Smooth muscle cell (in vitro differentiated cells): ENCODE data around the gene LCLAT1. TPM values are rescaled to one million over a fixed set of nuclear protein-coding genes. Genes with fewer than 3 reads are reported as not detected.

ENCODE experiments used
- DNase-seq: peaks from one replicate; lab custom pipeline; 2025; ENCODE audit not compliant: unreplicated experiment; lab: John Stamatoyannopoulos, UW
- H2AFZ ChIP-seq: fragments of 200-600 bp; sonication (generic); 2 replicates; pipeline ENCODE4 v1.6.0; 2016; ENCODE audit warnings: antibody characterized with exemption, low read depth, mild to moderate bottlenecking
- H3F3A ChIP-seq: fragments of 200-600 bp; sonication (generic); 2 replicates; pipeline ENCODE4 v1.6.0; 2017; ENCODE audit warnings: antibody characterized with exemption, low read depth
- H3K27ac ChIP-seq: fragments of 200-600 bp; sonication (generic); 2 replicates; pipeline ENCODE4 v1.5.1; 2016; ENCODE audit warnings: low read depth, mild to moderate bottlenecking
- H3K27me3 ChIP-seq: fragments of 200-600 bp; sonication (generic); 2 replicates; pipeline ENCODE4 v1.6.1; 2016; ENCODE audit warnings: low read depth, mild to moderate bottlenecking
- H3K36me3 ChIP-seq: fragments of 200-600 bp; sonication (generic); 2 replicates; pipeline ENCODE4 v1.5.1; 2016; ENCODE audit warnings: low read depth
- H3K4me1 ChIP-seq: fragments of 200-600 bp; sonication (generic); 2 replicates; pipeline ENCODE4 v1.5.1; 2016; ENCODE audit warnings: low read depth
- H3K4me2 ChIP-seq: fragments of 200-600 bp; sonication (generic); 2 replicates; pipeline ENCODE4 v1.6.0; 2016; ENCODE audit warnings: mild to moderate bottlenecking
- H3K4me3 ChIP-seq: fragments of 200-600 bp; sonication (generic); 2 replicates; pipeline ENCODE4 v1.5.1; 2016; ENCODE audit warnings: mild to moderate bottlenecking
- H3K79me2 ChIP-seq: fragments of 200-600 bp; sonication (generic); 2 replicates; pipeline ENCODE4 v1.6.0; 2016; ENCODE audit warnings: low read depth, mild to moderate bottlenecking
- H3K9ac ChIP-seq: fragments of 200-600 bp; sonication (generic); 2 replicates; pipeline ENCODE4 v1.6.0; 2016; ENCODE audit warnings: low read depth
- H3K9me3 ChIP-seq: fragments of 200-600 bp; sonication (generic); replicated peaks from 2 replicates; pipeline ENCODE4 v1.5.1; 2016; ENCODE audit warnings: low read depth
- H4K20me1 ChIP-seq: fragments of 200-600 bp; sonication (generic); 2 replicates; pipeline ENCODE4 v1.6.0; 2016; ENCODE audit warnings: low read depth
- CTCF ChIP-seq: fragments of 200-600 bp; sonication (generic); IDR thresholded peaks from 2 replicates; pipeline ENCODE4 v1.5.1; 2017; ENCODE audit warnings: borderline replicate concordance, mild to moderate bottlenecking, antibody characterized with exemption; ENCODE audit not compliant: insufficient read depth, poor library complexity, severe bottlenecking
- WGBS: methylation state at CpG from one replicate; pipeline ENCODE4 v1.1.7; 2016; ENCODE audit warnings: low lambda C conversion rate; 5-methylcytosine and 5-hydroxymethylcytosine counted together
- polyA plus RNA-seq: library from polyadenylated mRNA; unstranded; fragments of >200 nt; fragmentation: Nextera tagmentation; extraction: Ambion mirVana; gene quantifications from 2 replicates; pipeline ENCODE4 v1.2.1, GENCODE V29; 2016
- total RNA-seq: library from RNA; depleted of rRNA; stranded (reverse); fragments of >200 nt; gene quantifications from 2 replicates; pipeline ENCODE4 v1.2.3, GENCODE V29; 2014

LCLAT1 gene
- total and polyA plus RNA-seq, 2 experiments from 2014 or later = 2.6 to 11.7 TPM

- TF ChIP-seq CTCF = no peak
Observed at GRCh38 chr2:30567317-30567716, 120.3 kb downstream of the LCLAT1 start.

GRCh38 chr2:30569946-30570345 lies 122.9 kb downstream of the LCLAT1 start:
- H3K36me3 ChIP-seq = no peaks in the 10 kb centered on the region
- no peak overlapping the region for H3K27ac ChIP-seq
- no peak overlapping the region for H3K9ac ChIP-seq
- no peaks in the 10 kb centered on the region for H3K79me2 ChIP-seq
- H4K20me1 ChIP-seq = no peaks in the 10 kb centered on the region
- H3K9me3 ChIP-seq = no peaks in the 10 kb centered on the region
- no peak overlapping the region for H2AFZ ChIP-seq
- H3K4me3 ChIP-seq = no peak overlapping the region
- peaks cover 5% of the 10 kb centered on the region for H3F3A ChIP-seq
- H3K4me2 ChIP-seq = no peak overlapping the region
- H3K4me1 ChIP-seq = no peaks in the 10 kb centered on the region
- no peak for DNase-seq
- no peak for TF ChIP-seq CTCF
- no peaks in the 10 kb centered on the region for H3K27me3 ChIP-seq

More at GRCh38 chr2:30567317-30567716, 120.3 kb downstream of the LCLAT1 start:
- DNase-seq = no peak
- H2AFZ ChIP-seq = no peak overlapping the region
- no peaks in the 10 kb centered on the region for H3K79me2 ChIP-seq
- no peak overlapping the region for H3K4me2 ChIP-seq
- no peaks in the 10 kb centered on the region for H3K27me3 ChIP-seq
- no peaks in the 10 kb centered on the region for H3K9me3 ChIP-seq
- no peak overlapping the region for H3K9ac ChIP-seq
- 80% methylated on average over 4 of the region's 4 CpGs for WGBS
- no peaks in the 10 kb centered on the region for H3K4me1 ChIP-seq
- H3F3A ChIP-seq = peaks cover 5% of the 10 kb centered on the region
- no peak overlapping the region for H3K27ac ChIP-seq
- H3K36me3 ChIP-seq = no peaks in the 10 kb centered on the region
- no peak overlapping the region for H3K4me3 ChIP-seq
- H4K20me1 ChIP-seq = no peaks in the 10 kb centered on the region

- Histone ChIP-seq H2AFZ (no peak overlapping the region), H3K79me2 (no peaks in the 10 kb centered on the region), H3K4me1 (peaks cover 5% of the 10 kb centered on the region), H3K27ac (no peak overlapping the region), H3K36me3 (no peaks in the 10 kb centered on the region), H3K4me2 (no peak overlapping the region), H3K27me3 (no peaks in the 10 kb centered on the region), H4K20me1 (no peaks in the 10 kb centered on the region), H3F3A (no peaks in the 10 kb centered on the region), H3K4me3 (no peak overlapping the region), H3K9me3 (no peaks in the 10 kb centered on the region), H3K9ac (no peak overlapping the region)
- TF ChIP-seq CTCF = no peak
- no peak for DNase-seq
- WGBS = 81% methylated on average over 4 of the region's 4 CpGs
Observed at GRCh38 chr2:30577151-30577550, 130.1 kb downstream of the LCLAT1 start.

- no peak overlapping the region for H3K9ac ChIP-seq
- DNase-seq = no peak
- no peaks in the 10 kb centered on the region for H3K27me3 ChIP-seq
- no peaks in the 10 kb centered on the region for H4K20me1 ChIP-seq
- H3K4me3 ChIP-seq = no peak overlapping the region
- H3K36me3 ChIP-seq = no peaks in the 10 kb centered on the region
- H3K79me2 ChIP-seq = no peaks in the 10 kb centered on the region
- H3K4me1 ChIP-seq = peaks cover 5% of the 10 kb centered on the region
- H3F3A ChIP-seq = no peaks in the 10 kb centered on the region
- H2AFZ ChIP-seq = no peak overlapping the region
- WGBS = 77% methylated on average over 3 of the region's 3 CpGs
- no peaks in the 10 kb centered on the region for H3K9me3 ChIP-seq
- no peak overlapping the region for H3K27ac ChIP-seq
- H3K4me2 ChIP-seq = no peak overlapping the region
- TF ChIP-seq CTCF = no peak
Observed at GRCh38 chr2:30580391-30580790, 133.3 kb downstream of the LCLAT1 start.
